ENCODE results near the gene MRPL22. TPM values are rescaled to one million over a fixed set of nuclear protein-coding genes. Genes with fewer than 3 reads are reported as not detected.
"Not testable (repeated sequence)": the region's sequence is repeated elsewhere in the genome, so short reads cannot be mapped to it uniquely, and the experiment has no call there.

MRPL22 gene
- total RNA-seq, 1 donor = 11.7 TPM

- no peak overlapping the region for H3K4me3 ChIP-seq (ENCODE audit: low read depth, low read length)
- TF ChIP-seq, protein P1, sequence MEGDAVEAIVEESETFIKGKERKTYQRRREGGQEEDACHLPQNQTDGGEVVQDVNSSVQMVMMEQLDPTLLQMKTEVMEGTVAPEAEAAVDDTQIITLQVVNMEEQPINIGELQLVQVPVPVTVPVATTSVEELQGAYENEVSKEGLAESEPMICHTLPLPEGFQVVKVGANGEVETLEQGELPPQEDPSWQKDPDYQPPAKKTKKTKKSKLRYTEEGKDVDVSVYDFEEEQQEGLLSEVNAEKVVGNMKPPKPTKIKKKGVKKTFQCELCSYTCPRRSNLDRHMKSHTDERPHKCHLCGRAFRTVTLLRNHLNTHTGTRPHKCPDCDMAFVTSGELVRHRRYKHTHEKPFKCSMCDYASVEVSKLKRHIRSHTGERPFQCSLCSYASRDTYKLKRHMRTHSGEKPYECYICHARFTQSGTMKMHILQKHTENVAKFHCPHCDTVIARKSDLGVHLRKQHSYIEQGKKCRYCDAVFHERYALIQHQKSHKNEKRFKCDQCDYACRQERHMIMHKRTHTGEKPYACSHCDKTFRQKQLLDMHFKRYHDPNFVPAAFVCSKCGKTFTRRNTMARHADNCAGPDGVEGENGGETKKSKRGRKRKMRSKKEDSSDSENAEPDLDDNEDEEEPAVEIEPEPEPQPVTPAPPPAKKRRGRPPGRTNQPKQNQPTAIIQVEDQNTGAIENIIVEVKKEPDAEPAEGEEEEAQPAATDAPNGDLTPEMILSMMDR (IDR thresholded peaks at IDR 0.05; ENCODE audit: insufficient read depth, low read depth, low read length) = no peak
- no peak for DNase-seq (ENCODE audit: low read depth)
These were observed 30.6 kb downstream of the MRPL22 start for GRCh38 chr5:154971501-154971900.

DNA sequence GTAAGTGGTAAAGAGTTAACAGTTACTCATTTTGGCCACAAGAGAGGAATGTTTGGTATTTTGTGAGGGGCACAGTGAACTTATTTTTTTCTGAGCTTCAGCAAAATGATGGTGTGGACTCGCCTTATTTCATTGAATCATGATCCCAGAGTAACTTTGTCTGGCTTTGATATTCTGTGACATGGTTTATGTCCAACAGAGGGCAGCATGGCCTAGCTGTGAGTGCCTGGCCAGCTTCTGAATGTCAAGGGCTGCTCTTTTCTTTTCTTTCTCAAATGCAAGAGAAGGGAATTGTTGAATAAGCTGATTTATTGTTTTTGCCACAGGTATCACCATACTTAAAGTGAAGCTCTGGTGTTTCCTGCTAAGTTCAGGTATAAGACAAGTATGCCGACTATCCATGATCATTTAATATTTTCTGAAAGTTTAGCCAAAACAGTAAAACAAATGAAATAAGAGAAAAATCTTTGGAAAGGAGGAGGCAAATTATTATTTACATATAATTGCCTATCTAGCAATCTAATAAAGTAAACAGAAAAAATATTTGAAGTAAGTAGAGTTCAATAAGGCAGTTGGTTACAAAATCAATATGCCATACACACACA lies 31.7 kb downstream of the MRPL22 start:
- peak; percentile 46 for DNase-seq (ENCODE audit: low read depth)
- TF ChIP-seq, protein P1 (IDR thresholded peaks at IDR 0.05; ENCODE audit: insufficient read depth, low read depth, low read length) = peak; percentile 74
- H3K4me3 ChIP-seq (ENCODE audit: low read depth, low read length) = no peak overlapping the region

DNA sequence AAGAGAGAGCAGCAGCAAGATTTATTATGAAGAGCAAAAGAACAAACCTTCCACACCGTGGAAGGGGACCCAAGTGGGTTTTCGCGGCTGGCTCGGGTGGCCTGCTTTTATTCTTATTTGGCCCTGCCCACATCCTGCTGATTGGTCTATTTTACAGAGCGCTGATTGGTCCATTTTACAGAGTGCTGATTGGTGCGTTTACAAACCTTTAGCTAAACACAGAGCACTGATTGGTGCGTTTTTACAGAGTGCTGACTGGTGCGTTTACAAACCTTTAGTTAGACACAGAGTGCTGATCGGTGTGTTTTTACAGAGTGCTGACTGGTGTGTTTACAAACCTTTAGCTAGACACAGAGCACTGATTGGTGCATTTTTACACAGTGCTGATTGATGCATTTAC lies 35.2 kb downstream of the MRPL22 start:
- H3K4me3 ChIP-seq (ENCODE audit: low read depth, low read length) = not testable (repeated sequence)

GRCh38 chr5:154977409-154977808 lies 36.5 kb downstream of the MRPL22 start:
- DNase-seq (ENCODE audit: low read depth) = peak; percentile 18
- TF ChIP-seq, protein P1 (IDR thresholded peaks at IDR 0.05; ENCODE audit: insufficient read depth, low read depth, low read length) = no peak

More for the DNA sequence above, 35.2 kb downstream of the MRPL22 start:
- not testable (repeated sequence) for DNase-seq (ENCODE audit: low read depth)

DNA sequence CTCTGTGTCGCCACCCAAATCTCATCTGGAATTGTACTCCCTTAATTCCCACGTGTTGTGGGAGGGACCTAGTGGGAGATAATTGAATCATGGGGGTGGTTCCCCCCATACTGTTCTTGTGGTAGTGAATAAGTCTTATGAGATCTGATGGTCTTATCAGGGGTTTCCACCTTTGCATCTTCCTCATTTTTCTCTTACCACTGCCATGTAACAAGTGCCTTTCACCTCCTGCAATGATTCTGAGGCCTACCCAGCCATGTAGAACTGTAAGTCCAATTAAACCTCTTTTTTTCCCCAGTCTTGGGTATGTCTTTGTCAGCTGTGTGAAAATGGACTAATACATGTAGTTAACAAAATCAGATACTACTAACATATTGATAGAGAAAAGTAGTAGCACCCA lies 37.4 kb downstream of the MRPL22 start:
- not testable (repeated sequence) for DNase-seq (ENCODE audit: low read depth); H3K4me3 ChIP-seq (ENCODE audit: low read depth, low read length)

More at GRCh38 chr5:154977409-154977808, 36.5 kb downstream of the MRPL22 start:
- no peak overlapping the region for H3K4me3 ChIP-seq (ENCODE audit: low read depth, low read length)

DNA sequence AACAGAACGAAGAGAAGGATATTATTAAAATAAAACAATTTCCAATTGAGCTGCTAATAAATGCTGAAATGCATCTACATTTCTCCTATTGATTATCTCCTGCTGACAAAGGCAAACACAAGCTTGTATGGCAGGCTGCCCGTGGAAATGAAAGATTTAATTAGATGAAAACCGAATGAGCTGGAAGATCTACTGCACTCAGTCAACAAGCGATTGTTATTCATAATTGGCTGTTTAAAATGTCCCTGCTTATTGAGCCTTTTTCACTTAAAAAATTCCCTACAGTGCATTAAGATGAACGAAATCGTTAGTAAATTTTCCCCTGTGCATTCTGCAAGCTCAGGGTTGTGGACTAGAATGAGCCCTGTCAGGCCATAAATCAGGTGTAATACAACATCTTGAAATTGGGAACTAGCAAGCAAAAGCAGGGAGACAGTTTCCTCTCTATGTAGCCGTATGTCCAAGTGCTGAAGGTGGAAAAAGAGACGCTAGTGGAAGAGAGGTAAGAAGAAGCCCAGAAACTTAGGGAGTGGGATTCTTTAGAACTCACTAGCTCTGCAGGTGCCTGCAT lies 44.2 kb downstream of the MRPL22 start:
- no peak for DNase-seq (ENCODE audit: low read depth)
- H3K4me3 ChIP-seq (ENCODE audit: low read depth, low read length) = no peak overlapping the region
- TF ChIP-seq, protein P1 (IDR thresholded peaks at IDR 0.05; ENCODE audit: insufficient read depth, low read depth, low read length) = no peak

GRCh38 chr5:154986151-154986550 lies 45.3 kb downstream of the MRPL22 start:
- peak; percentile 55 for DNase-seq (ENCODE audit: low read depth)
- TF ChIP-seq, protein P1 (IDR thresholded peaks at IDR 0.05; ENCODE audit: insufficient read depth, low read depth, low read length) = no peak
- H3K4me3 ChIP-seq (ENCODE audit: low read depth, low read length) = no peak overlapping the region

DNA sequence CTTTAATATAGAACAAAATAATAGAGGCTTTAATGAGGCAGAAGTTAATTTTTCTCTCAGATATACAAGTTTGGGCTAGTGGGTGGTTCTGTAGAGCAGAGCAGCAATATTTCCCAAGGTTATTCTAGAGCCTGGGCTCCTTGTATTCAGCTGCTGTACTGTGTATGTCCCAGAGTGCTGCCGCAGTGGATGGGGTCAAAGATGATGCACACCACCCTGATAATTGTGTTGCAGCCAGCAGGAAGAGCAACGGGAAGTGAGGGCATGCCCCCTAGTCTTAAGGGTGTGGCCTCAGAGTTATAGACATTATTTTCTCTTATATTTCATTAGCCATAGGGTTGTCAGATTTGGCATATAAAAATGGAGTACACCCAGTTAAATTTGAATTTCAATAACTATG lies 48.8 kb downstream of the MRPL22 start:
- TF ChIP-seq, protein P1 (IDR thresholded peaks at IDR 0.05; ENCODE audit: insufficient read depth, low read depth, low read length) = no peak
- DNase-seq (ENCODE audit: low read depth) = no peak
- H3K4me3 ChIP-seq (ENCODE audit: low read depth, low read length) = no peak overlapping the region
